ENCODE results near the gene APBA3.

The APBA3 gene

GRCh38 chr19:3721131-3721886, 40.2 kb downstream of the APBA3 start (continued):
- TF ChIP-seq ZNF362 (tag by site-specific recombination; IDR thresholded peaks at IDR 0.05) (no peak), ZNF654 (tag by site-specific recombination; IDR thresholded peaks at IDR 0.05; ENCODE audit: low read depth) (no peak), ZNF23 (tag by site-specific recombination; IDR thresholded peaks at IDR 0.05; ENCODE audit: borderline replicate concordance) (no peak), ZNF776 (tag by site-specific recombination; IDR thresholded peaks at IDR 0.05; ENCODE audit: borderline replicate concordance) (no peak), GLI4 (tag by site-specific recombination; IDR thresholded peaks at IDR 0.05) (no peak), KLF17 (tag by site-specific recombination; IDR thresholded peaks at IDR 0.05) (peak; percentile 96), HOXA7 (CRISPR knock-in tag; IDR thresholded peaks at IDR 0.05; ENCODE audit: borderline replicate concordance) (no peak), ZNF677 (tag by site-specific recombination; IDR thresholded peaks at IDR 0.05) (no peak), ZNF530 (tag by site-specific recombination; IDR thresholded peaks at IDR 0.05; ENCODE audit: low read depth) (no peak), ZNF585B (tag by site-specific recombination; IDR thresholded peaks at IDR 0.05) (no peak), ZNF610 (tag by site-specific recombination; IDR thresholded peaks at IDR 0.05; ENCODE audit: borderline replicate concordance) (0 out of 2 replicates have a peak, but pooled peaks have one; percentile 47), ZNF529 (tag by site-specific recombination; IDR thresholded peaks at IDR 0.05; ENCODE audit: insufficient replicate concordance) (no peak), ZNF138 (tag by site-specific recombination; IDR thresholded peaks at IDR 0.05; ENCODE audit: borderline replicate concordance) (no peak), ZNF112 (tag by site-specific recombination; IDR thresholded peaks at IDR 0.05) (no peak), SALL2 (tag by site-specific recombination; IDR thresholded peaks at IDR 0.05; ENCODE audit: borderline replicate concordance) (no peak), ZBTB1 (tag by site-specific recombination; IDR thresholded peaks at IDR 0.05) (0 out of 2 replicates have a peak, but pooled peaks have one; percentile 46), SP2 (tag by site-specific recombination; IDR thresholded peaks at IDR 0.05) (peak; percentile 65), ZSCAN23 (tag by site-specific recombination; IDR thresholded peaks at IDR 0.05) (peak; percentile 32; the same call in 1 of the 2 replicates), ZNF16 (tag by site-specific recombination; IDR thresholded peaks at IDR 0.05; ENCODE audit: low read depth) (no peak), ZSCAN16 (tag by site-specific recombination; IDR thresholded peaks at IDR 0.05) (no peak), YY2 (tag by site-specific recombination; IDR thresholded peaks at IDR 0.05) (peak; percentile 57), KLF9 (tag by site-specific recombination; IDR thresholded peaks at IDR 0.05; ENCODE audit: low read depth) (peak; percentile 94), ZNF521 (tag by site-specific recombination; IDR thresholded peaks at IDR 0.05) (no peak), PRDM1 (tag by site-specific recombination; IDR thresholded peaks at IDR 0.05) (no peak), PRDM10 (tag by site-specific recombination; IDR thresholded peaks at IDR 0.05) (no peak), ZNF24 (tag by site-specific recombination; IDR thresholded peaks at IDR 0.05) (peak; percentile 84), ZNF18 (tag by site-specific recombination; IDR thresholded peaks at IDR 0.05) (no peak), ZNF140 (tag by site-specific recombination; IDR thresholded peaks at IDR 0.05) (no peak)
- TF ChIP-seq, protein P1, sequence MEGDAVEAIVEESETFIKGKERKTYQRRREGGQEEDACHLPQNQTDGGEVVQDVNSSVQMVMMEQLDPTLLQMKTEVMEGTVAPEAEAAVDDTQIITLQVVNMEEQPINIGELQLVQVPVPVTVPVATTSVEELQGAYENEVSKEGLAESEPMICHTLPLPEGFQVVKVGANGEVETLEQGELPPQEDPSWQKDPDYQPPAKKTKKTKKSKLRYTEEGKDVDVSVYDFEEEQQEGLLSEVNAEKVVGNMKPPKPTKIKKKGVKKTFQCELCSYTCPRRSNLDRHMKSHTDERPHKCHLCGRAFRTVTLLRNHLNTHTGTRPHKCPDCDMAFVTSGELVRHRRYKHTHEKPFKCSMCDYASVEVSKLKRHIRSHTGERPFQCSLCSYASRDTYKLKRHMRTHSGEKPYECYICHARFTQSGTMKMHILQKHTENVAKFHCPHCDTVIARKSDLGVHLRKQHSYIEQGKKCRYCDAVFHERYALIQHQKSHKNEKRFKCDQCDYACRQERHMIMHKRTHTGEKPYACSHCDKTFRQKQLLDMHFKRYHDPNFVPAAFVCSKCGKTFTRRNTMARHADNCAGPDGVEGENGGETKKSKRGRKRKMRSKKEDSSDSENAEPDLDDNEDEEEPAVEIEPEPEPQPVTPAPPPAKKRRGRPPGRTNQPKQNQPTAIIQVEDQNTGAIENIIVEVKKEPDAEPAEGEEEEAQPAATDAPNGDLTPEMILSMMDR (tag by site-specific recombination; IDR thresholded peaks at IDR 0.05), result no peak
- TF ChIP-seq, protein P2, sequence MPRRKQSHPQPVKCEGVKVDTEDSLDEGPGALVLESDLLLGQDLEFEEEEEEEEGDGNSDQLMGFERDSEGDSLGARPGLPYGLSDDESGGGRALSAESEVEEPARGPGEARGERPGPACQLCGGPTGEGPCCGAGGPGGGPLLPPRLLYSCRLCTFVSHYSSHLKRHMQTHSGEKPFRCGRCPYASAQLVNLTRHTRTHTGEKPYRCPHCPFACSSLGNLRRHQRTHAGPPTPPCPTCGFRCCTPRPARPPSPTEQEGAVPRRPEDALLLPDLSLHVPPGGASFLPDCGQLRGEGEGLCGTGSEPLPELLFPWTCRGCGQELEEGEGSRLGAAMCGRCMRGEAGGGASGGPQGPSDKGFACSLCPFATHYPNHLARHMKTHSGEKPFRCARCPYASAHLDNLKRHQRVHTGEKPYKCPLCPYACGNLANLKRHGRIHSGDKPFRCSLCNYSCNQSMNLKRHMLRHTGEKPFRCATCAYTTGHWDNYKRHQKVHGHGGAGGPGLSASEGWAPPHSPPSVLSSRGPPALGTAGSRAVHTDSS (tag by site-specific recombination; IDR thresholded peaks at IDR 0.05), result peak; percentile 43; the same call in 1 of the 2 replicates

Measured in HEK293 (cell line).